ENCODE results near the gene RGMA. TPM values are rescaled to one million over a fixed set of nuclear protein-coding genes. Genes with fewer than 3 reads are reported as not detected.

The RGMA gene
- total RNA-seq, 1 donor from 2014 or later: 0.40 TPM

DNA sequence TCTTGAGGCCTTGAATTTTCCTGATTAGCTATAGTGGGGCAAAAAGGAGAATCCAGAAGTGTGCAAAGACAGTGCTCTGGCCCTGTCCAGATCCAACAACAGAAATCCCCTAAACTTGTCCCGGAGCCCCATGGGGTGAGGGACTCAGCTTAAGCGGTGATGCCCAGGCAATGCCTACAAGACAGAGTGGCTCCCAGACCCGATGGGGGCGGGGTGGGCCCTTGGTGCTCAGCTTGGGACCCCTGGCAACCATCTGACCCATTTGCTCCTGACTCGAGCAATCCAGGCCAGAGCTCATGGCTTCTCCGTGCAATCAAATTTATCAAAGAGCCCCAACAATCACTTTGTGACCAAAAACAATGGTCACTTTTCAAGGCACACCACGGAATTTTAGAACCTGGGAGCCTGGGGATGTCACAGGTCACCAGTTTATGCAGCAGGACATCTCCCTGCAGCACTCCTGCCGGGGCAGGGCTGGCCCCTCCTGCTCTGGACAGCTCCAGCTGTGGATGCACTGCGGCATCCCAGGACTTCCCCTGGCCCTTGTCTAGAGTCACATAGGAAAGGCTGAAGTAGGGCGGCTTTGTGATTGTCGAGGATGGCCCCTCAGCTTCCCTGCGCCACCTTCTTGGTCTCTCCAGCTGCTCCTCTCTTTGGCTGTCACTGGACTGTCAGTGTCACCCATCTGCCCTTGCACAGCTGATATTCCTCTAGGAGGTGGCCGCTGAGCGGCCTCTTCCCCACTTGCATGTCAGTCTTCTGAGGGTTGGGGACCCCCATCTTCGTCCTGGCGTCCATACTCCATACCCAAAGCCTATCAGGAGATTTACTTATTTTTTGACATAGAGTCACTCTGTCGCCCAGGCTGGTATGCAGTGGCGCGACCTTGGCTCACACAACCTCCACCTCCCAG, 28.4 kb downstream of the RGMA start:
- DNase-seq (ENCODE audit: low read depth): no peak
- no peak overlapping the region for H3K4me3 ChIP-seq (ENCODE audit: low read depth, low read length)
- no peak for TF ChIP-seq CTCF (conservative IDR thresholded peaks at IDR 0.05; ENCODE audit: low read depth, low read length)

DNA sequence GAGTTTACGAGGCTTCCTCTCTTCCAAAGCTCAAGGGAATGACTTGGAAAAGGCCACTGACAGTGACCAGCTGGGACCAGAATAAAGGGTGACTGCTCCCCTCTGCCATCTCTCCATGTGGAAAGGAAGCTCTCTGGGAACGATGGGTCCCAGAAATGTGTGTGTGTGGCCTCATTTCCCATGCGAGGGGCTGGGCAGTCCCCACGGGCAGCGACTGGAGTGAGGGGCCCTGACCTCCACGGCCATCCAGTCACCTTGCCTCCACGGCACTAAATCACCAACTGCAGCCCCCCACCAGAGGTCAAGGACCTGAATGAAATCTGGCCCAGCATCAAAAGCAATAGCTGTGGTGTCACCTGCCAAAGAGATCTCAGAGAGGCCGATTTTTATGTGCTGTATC, 29.6 kb downstream of the RGMA start:
- DNase-seq (ENCODE audit: low read depth): no peak
- TF ChIP-seq CTCF (conservative IDR thresholded peaks at IDR 0.05; ENCODE audit: low read depth, low read length): no peak
- H3K4me3 ChIP-seq (ENCODE audit: low read depth, low read length): no peak overlapping the region

DNA sequence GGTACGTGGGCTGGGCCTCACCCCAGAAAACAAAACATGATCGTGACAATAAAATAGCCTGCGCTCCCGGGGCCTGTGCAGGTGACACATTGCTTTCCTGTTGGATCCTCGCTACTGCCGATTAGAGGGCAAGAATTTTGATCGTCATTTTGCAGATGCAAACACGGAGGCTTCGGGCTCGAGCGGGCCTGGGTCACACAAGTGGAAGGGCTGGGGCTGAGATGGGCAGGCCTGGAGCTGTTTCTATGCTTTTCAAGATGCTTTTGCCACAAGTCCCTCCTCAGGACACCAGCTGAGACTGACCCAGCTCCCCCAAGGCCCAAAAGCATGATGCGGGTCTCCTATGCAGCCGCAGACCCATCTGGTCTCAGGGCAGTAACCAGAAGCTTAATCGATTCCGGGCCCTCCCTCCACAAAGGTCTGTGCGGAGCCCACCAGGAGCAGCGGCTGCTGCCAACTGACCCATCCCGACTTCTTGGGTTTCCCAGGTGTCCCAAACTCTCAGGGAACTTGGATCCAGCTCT, 30.0 kb downstream of the RGMA start:
- no peak overlapping the region for H3K4me3 ChIP-seq (ENCODE audit: low read depth, low read length)
- no peak for DNase-seq (ENCODE audit: low read depth)
- TF ChIP-seq CTCF (conservative IDR thresholded peaks at IDR 0.05; ENCODE audit: low read depth, low read length): no peak

DNA sequence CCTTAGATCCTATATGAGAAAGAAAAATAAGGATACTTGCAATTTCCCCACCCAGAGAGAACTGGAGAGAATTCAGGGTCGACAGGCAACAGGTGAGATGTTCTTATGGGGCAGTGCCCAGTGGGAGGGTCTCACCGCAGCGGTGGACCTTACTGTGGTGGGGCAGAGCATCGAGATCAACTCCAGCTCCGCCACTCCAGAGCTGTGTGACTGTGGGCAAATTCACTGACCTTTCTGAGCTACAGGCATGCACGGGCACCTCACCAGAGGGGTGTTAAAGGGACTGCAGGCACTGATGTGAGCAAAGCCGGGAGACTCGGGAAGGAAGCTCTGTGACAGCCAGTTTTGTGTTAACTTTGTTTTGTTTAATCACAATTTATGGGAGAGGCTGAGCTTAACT, 30.9 kb downstream of the RGMA start:
- no peak for TF ChIP-seq CTCF (conservative IDR thresholded peaks at IDR 0.05; ENCODE audit: low read depth, low read length)
- no peak for DNase-seq (ENCODE audit: low read depth)
- H3K4me3 ChIP-seq (ENCODE audit: low read depth, low read length): no peak overlapping the region

- DNase-seq (ENCODE audit: low read depth): no peak
- no peak for TF ChIP-seq CTCF (conservative IDR thresholded peaks at IDR 0.05; ENCODE audit: low read depth, low read length)
- H3K4me3 ChIP-seq (ENCODE audit: low read depth, low read length): no peak overlapping the region
Measured at GRCh38 chr15:93057618-93058017, 31.4 kb downstream of the RGMA start.

GRCh38 chr15:93056836-93057235, 32.2 kb downstream of the RGMA start:
- TF ChIP-seq CTCF (conservative IDR thresholded peaks at IDR 0.05; ENCODE audit: low read depth, low read length): no peak
- no peak overlapping the region for H3K4me3 ChIP-seq (ENCODE audit: low read depth, low read length)
- no peak for DNase-seq (ENCODE audit: low read depth)

GRCh38 chr15:93055211-93055610, 33.8 kb downstream of the RGMA start:
- no peak for DNase-seq (ENCODE audit: low read depth)
- H3K4me3 ChIP-seq (ENCODE audit: low read depth, low read length): no peak overlapping the region
- no peak for TF ChIP-seq CTCF (conservative IDR thresholded peaks at IDR 0.05; ENCODE audit: low read depth, low read length)

Data from epithelial cell of proximal tubule (primary cell).